ENCODE results near the gene LGI1.

LGI1 gene

GRCh38 chr10:93757801-93758507 lies at the start of gene LGI1:
Gene LGI1, plus strand, starts transcription at chr10:93757936. Its CDS starts 209 bp downstream, at chr10:93758145.
- no peak for DNase-seq

- no peak for DNase-seq
These were observed 47.3 kb upstream of the LGI1 start for GRCh38 chr10:93710333-93710909.

GRCh38 chr10:93711891-93712290 lies 45.8 kb upstream of the LGI1 start:
- no peak for DNase-seq

- no peak for DNase-seq
These were observed 45.1 kb upstream of the LGI1 start for GRCh38 chr10:93712593-93712992.

- no peak for DNase-seq
These were observed 42.4 kb upstream of the LGI1 start for GRCh38 chr10:93715345-93715744.

GRCh38 chr10:93716766-93717165 lies 41.0 kb upstream of the LGI1 start:
- DNase-seq = no peak

- no peak for DNase-seq
These were observed 38.6 kb upstream of the LGI1 start for GRCh38 chr10:93718937-93719725.

GRCh38 chr10:93719901-93720300 lies 37.8 kb upstream of the LGI1 start:
- DNase-seq = no peak

GRCh38 chr10:93722550-93722949 lies 35.2 kb upstream of the LGI1 start:
- no peak for DNase-seq

- no peak for DNase-seq
These were observed 34.6 kb upstream of the LGI1 start for GRCh38 chr10:93723153-93723552.

- DNase-seq = no peak
These were observed 31.7 kb upstream of the LGI1 start for GRCh38 chr10:93726024-93726423.

GRCh38 chr10:93741367-93741766 lies 16.4 kb upstream of the LGI1 start:
- no peak for DNase-seq

GRCh38 chr10:93742633-93743349 lies 14.9 kb upstream of the LGI1 start:
- no peak for DNase-seq

GRCh38 chr10:93745408-93746065 lies 12.2 kb upstream of the LGI1 start:
- no peak for DNase-seq

- DNase-seq = no peak
These were observed 10.9 kb upstream of the LGI1 start for GRCh38 chr10:93746844-93747284.

- no peak for DNase-seq
These were observed 8.4 kb upstream of the LGI1 start for GRCh38 chr10:93749218-93749799.

GRCh38 chr10:93751124-93751523 lies 6.6 kb upstream of the LGI1 start:
- DNase-seq = no peak

GRCh38 chr10:93751832-93752231 lies 5.9 kb upstream of the LGI1 start:
- DNase-seq = no peak

- DNase-seq = no peak
These were observed 5.0 kb upstream of the LGI1 start for GRCh38 chr10:93752761-93753160.

- no peak for DNase-seq
These were observed 4.0 kb upstream of the LGI1 start for GRCh38 chr10:93753621-93754250.

GRCh38 chr10:93754761-93755160 lies 3.0 kb upstream of the LGI1 start:
- DNase-seq = no peak
